Hepatocyte (in vitro differentiated cells): ENCODE data around the gene PHYKPL.

Experiments
- EZH2 ChIP-seq: fragments of 200-600 bp; sonication (generic); IDR thresholded peaks from 2 replicates; pipeline ENCODE4 v1.6.1; 2016; ENCODE audit warnings: antibody characterized with exemption, mild to moderate bottlenecking, borderline replicate concordance
- TF ChIP-seq, protein P1 (sequence below): fragments of 200-600 bp; sonication (generic); IDR thresholded peaks from 2 replicates; pipeline ENCODE4 v1.5.1; 2016; ENCODE audit warnings: antibody characterized with exemption, mild to moderate bottlenecking; ENCODE audit not compliant: poor library complexity

DNA sequence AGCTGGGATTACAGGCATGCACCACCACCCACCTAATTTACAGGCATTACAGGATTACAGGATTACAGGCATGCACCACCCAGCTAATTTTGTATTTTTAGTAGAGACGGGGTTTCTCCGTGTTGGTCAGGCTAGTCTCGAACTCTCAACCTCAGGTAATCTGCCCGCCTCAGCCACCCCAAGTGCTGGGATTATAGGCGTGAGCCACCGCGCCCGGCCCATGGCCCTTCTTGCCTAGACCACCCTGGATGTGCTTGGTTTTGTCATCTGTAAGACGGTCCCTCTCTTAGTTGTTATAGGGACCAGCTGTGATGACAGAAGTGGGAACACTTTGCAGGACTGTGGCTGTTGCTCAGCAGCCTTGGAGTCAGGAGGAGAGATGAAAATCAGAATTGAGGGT lies 3.5 kb upstream of the PHYKPL start:
- TF ChIP-seq, protein P1, sequence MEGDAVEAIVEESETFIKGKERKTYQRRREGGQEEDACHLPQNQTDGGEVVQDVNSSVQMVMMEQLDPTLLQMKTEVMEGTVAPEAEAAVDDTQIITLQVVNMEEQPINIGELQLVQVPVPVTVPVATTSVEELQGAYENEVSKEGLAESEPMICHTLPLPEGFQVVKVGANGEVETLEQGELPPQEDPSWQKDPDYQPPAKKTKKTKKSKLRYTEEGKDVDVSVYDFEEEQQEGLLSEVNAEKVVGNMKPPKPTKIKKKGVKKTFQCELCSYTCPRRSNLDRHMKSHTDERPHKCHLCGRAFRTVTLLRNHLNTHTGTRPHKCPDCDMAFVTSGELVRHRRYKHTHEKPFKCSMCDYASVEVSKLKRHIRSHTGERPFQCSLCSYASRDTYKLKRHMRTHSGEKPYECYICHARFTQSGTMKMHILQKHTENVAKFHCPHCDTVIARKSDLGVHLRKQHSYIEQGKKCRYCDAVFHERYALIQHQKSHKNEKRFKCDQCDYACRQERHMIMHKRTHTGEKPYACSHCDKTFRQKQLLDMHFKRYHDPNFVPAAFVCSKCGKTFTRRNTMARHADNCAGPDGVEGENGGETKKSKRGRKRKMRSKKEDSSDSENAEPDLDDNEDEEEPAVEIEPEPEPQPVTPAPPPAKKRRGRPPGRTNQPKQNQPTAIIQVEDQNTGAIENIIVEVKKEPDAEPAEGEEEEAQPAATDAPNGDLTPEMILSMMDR = no peak
- no peak for TF ChIP-seq EZH2
